Fibroblast of skin of right quadriceps (primary cell): Measurements from ENCODE around the gene PTPRN2.
"Not testable (repeated sequence)": the region's sequence is repeated elsewhere in the genome, so short reads cannot be mapped to it uniquely, and the experiment has no call there.

Experiments used
- DNase-seq: peaks from one replicate; pipeline ENCODE4 v3.0.0-alpha.2; 2013

Gene PTPRN2

DNA sequence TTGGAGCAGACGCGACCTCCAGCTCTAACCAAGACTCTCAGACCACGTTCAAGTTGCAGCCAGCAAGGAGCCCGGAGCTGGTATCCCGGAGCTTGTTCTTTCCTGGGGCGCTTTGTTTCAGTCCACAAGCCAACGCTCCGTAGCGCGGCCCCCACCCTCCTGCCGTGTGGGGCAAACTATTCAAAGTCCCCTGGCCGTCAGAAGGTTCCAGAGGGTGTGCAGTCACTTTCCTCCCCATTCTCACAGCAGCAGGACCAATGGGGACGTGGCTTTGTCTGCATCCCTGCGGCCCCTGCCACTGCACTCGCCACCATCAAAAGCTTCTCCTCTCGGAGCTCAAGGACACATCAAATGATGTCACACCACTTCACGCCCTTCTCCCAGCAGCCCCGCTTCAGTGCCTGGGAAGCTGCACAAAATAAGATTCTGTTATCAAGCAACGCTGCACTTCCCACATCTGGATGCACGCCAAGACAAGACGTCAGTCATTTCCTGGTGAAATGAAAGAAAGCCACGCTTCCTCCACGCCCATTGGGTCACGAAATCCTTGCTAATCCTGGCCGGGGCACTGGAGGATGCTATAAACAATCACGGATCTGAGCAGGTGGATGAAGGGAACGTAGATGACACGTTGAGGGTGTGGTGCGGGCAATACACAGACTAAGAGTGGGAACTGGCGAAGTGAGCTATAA is 348.2 kb downstream of the PTPRN2 start:
- DNase-seq, result no peak

DNA sequence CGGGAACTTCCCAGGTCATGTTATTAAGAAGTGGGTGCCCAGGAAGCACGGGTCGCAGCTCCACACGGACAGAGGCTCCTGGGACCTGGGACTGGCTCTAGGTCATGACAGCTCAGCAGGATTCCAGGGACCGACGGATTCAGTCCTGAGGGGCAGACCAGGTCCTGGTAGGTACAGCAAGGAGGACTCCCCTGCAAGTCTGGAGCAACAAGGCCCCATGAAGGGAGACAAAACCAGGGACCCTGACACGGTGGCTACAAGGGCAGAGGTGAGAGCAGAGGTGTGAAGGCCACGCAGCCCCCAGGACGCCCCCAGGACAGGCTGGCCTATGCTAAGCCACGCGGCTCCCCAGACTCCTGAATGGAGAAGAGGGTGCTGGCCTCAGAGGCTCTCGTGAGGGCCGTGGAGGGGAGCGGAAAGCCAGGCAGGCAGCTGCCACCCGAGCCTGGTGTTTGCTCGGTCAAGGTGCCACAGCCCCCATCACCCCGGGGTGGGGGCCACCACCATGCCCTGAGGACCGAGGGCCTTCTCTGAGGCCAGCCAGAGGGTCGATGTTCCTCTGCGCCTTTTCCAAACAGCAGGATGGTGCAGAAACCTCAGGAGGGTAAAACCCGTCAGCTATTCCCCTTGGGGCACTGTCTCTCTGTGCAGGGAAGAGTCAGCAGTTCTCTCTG is 348.9 kb downstream of the PTPRN2 start:
- no peak for DNase-seq

DNA sequence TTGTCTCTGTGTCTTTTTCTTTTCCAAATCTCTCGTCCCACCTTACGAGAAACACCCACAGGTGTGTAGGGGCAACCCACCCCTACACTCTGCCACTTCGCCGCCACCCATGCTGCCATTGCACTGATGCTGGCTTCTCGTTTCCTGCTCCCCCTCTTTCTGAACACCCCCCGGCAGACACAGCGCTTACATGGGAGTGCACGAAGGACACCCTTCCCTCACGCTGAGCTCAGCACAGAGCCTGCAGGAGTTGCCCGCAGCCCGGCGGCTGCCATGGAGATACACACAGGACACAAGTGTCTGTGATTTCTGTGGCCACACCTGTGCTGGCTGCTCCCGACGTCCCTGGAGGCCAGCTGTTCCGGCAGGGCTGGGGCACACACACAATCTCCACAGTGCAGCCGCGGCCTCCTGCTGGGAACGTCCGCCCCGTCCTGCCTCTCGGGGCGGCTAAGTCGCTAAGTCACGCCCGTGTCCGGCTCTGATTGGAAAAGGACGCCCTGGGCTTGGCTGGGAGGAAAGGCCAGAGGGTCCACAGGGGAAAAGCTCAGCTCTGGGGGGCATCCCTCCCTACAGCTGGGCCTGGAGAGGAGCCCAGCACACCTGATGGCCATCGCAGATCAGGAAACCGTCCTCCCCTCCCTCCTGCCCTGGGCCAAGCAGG is 349.8 kb downstream of the PTPRN2 start:
- DNase-seq, result no peak

DNA sequence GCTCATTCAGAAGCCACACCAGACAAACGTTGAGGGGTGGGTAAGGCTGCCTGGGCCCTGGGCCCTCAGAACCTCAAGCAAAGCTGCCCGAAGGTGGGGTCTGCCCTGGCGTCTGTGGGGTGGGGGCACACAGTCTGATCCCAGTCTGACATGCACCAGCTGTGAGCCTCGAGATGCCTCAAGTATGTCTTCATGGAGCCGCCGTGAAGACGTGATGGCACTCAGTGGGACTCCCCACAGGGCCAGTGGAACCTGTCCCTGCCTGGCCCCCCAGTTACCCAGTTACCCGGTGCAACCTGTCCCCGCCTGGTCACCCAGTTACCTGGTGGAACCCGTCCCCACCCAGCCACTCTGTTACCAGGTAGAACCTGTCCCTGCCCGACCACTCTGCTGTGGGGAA is 351.2 kb downstream of the PTPRN2 start:
- DNase-seq, result no peak

DNA sequence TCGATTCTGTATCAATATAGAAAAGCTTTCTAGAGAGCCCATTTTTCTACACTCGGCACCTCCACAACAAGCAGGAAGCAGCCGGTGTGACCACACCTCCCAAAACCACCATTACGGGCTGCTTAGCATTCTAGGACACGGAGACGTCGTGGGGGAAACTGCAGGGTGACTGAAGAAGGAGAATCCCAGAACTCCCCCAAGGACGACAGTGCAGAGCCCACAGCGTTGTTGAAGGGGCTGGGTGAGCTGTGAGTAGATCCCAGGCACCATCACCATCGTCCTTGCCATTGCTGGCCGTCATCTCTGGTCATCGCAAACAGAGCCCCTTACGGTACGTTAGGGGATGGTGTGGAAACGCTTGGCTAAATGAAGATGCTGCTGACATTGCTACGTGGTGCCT is 351.8 kb downstream of the PTPRN2 start:
- no peak for DNase-seq

DNA sequence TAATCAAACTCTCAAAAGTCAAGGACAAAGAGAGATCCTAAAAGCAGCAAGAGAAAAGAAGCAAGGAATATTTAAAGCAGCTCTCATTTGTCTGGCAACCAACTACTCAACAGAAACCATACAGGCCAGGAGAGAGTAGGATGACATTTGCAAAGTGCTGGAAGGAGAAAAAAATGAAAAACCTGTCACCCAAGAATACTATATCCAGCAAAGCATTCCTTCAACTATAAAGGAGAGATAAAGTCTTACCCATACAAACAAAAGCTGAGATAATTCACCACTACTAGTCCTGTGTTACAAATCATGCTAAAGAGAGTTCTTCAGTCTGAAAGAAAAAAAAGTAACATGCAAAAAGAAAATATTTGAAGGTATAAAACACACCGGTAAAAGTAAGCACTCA is 357.7 kb downstream of the PTPRN2 start:
- no peak for DNase-seq

DNA sequence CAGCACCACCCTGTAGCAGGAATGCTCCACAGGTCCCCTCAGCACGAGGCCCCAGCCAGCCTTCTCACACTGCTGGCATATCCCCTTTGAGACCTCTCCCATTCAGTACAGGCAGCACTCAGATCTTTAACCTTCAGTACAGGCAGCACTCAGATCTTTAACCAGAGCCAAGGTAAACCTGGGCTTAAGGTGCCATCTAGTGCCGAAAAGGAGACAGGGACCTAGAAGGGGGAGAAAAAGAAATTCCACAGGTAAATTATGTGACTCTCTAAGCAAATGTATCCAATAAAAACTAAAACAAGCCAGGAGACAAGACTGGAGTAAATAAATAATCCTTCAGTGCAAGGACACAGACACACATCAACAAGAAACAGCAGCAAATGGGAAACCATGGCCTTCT is 358.6 kb downstream of the PTPRN2 start:
- DNase-seq, result no peak

DNA sequence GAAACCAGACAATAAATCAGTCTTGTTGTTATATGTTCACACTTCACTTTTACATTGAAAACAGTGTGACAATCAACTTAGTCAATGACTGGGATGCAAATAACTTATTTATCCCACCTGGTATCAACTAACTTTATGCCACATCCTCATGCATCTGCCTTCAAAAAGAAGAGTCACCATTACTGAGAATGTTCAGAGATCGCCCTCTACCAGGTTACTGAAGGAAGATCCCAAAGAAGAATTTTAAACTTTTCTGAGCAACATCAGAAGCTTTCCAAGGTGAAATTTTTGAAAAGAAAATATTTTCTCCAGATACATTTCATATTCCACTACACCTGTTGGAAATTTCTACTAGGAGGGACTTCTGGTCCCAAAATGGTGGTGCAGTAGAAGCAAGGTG is 359.5 kb downstream of the PTPRN2 start:
- no peak for DNase-seq

DNA sequence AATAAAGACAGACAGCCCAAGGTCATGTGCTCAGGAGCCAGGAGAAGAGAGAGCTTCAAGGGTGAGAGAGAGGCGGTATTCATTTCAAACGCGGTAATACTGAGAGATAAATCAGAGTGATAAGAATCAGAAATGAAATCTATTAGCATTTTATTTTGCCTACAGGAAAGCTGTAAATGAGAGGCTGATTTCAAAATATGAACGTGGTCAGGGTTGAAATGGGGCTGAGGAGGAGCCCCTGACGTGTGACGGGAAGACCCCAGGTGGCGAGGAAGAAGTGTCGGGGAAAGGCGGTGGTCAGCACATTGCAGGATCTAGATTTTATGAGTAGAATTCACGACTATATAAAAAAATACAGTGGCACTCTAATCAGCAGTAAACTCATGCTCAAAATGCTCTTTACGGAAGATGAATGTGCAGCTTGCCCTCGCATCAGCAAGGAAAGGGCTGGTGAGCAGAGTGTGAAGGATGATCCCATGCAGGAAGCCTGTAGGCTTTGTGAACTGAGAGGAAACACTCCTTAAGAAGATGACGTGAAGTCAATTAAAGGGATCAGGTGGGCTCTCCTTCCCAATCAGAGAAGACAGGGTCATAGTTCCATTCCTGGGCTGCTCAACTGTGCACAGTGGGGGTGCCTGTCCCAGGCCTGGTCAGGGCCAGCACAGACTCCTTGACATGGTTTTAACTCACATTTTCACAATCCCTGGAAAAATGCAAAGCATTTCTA is 360.2 kb downstream of the PTPRN2 start:
- no peak for DNase-seq

DNA sequence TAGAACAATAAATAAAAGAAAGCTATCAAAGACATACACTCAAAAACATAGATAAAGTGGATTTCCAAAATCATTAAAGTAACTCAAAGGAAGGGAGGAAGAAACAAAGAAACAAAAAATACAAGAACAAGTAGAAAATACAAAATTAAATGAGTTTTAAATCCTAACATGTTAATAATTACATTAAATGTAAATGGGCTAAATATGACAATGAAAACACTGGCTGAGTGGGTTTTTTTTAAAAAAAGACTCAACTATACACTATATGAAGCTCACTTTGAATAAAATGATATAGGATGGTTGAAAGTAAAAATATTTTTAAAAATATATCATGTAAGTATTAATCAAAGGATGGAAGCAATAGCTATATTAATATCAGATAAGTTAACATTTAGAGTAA is 371.4 kb downstream of the PTPRN2 start:
- DNase-seq, result no peak

DNA sequence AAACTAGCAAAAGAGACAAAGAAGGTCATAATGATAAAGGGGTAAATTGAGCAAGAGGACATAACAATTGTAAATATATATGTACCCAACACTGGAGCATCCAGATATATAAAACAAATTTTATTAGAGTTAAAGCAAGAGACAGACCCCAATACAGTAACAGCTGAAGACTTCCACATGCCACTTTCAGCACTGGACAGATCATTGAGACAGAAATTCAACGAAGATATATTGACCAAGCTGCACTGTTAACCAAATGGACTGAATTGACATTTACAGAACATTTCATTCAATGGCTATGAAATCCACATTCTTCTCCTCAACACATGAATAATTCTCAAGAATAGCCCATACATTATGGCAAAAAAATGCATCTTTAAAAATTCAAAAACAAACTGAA is 378.2 kb downstream of the PTPRN2 start:
- no peak for DNase-seq

DNA sequence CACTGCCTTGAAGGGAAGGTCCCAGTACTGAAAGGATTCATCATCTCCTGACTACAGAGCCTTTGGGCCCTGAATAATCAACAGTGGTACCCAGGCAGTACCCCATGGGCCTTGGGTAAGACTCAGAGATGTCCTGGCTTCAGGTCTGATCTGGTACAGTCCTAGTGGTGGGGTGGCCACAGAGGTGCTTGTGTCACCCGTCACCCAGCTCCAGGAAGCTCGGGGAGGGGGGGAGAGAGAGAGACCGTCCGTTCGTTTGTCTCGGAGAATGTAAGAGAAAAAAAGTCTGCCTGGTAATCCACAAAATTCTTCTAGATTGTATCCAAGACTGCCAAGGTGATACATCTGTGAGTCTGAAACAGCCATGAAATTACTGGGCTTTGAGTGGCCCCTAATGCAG is 381.3 kb downstream of the PTPRN2 start:
- no peak for DNase-seq

DNA sequence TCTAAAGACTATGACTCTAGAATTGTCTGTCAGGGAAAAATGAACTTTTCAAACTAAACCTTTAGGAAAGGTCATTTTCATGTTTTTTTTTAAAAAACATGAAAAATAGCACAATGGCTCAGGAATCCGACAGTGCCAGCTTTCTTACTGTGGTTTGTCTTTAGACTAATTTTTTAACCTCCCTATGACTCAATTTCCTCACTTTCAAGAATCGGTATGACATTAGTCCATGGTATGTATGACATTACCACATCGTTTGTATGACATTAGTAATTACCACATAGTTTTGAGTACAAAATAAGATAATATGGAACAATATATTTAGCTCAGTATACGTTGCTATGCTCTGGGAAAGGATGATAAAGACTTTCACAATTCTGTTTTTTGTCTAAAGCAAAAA is 383.2 kb downstream of the PTPRN2 start:
- DNase-seq, result no peak

DNA sequence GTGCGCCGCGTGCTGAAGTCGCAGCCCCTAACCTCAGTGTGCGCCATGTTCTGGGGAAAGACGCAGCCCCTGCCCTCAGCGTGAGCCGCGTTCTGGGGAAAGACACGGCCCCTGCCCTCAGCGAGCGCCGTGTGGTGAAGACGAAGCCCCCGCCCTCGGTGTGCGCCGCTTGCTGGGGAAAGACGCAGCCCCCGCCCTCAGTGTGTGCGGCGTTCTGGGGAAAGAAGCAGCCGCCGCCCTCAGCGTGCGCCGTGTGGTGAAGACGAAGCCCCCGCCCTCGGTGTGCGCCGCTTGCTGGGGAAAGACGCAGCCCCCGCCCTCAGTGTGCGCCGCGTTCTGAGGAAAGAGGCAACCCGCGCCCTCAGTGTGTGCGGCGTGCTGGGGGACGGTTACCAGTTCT is 383.7 kb downstream of the PTPRN2 start:
- not testable (repeated sequence) for DNase-seq

DNA sequence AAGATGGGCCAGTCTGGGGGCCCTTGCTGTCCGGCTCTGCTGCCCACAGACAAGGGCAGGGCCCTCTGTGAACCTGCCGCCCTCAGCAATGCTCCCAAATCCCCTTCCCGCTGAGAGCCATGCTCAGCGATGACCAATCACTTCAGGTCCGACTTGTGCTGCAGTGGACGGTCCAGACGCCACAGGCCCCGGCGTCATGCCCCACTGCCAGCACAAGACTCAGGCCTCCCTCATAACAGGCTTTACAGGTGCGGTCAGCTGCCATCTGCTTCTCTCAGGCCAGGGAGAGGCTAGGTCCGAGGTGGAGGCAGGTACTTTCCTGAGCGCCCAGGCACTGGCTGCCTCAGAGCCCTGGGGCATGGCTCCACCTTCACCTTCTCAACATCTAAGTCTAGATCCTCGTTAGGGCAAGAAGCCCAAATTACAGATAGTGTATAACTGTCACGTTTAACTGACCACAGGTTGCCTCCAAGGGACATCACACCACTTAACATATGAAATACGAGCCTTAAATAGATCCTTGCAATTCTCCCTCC is 393.2 kb downstream of the PTPRN2 start:
- DNase-seq, result no peak

DNA sequence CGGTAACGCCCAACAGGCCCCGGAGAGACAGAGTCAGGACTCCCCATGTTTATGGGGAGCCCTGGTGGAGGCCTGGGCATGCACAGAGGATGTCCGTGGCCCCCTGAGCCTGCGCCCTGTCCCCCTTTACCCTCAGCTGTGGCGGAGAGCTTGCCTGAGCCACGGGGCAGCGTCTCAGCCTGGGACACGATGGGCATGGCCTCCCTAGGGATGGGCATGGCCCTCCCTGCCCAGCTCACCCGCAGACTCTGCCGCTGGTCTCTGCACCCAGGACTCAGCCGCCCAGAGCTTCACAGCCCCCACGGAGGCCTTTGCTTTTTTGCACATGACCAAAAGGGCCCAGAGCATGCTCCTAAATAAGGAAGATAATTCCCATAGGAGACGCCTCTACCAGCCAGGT is 394.2 kb downstream of the PTPRN2 start:
- no peak for DNase-seq

DNA sequence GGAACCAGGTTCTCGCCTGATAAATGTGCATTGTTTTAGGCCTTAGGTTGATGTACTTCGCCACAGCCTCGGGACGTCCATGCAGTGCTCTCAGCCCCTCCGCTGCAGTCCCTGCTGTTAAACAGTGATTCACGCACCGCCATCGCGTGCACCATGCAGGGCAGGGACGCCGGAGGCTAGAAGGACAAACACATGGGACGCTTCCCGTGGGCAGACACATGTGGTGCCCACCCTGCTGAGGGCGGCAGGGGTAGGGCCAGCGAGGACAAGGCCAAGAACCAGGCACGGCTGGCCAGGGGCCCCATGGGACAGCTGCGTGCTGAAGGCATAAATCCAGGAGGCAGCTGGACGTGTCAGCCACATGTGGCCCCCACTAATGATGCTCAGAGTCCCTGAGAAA is 394.7 kb downstream of the PTPRN2 start:
- DNase-seq, result no peak

DNA sequence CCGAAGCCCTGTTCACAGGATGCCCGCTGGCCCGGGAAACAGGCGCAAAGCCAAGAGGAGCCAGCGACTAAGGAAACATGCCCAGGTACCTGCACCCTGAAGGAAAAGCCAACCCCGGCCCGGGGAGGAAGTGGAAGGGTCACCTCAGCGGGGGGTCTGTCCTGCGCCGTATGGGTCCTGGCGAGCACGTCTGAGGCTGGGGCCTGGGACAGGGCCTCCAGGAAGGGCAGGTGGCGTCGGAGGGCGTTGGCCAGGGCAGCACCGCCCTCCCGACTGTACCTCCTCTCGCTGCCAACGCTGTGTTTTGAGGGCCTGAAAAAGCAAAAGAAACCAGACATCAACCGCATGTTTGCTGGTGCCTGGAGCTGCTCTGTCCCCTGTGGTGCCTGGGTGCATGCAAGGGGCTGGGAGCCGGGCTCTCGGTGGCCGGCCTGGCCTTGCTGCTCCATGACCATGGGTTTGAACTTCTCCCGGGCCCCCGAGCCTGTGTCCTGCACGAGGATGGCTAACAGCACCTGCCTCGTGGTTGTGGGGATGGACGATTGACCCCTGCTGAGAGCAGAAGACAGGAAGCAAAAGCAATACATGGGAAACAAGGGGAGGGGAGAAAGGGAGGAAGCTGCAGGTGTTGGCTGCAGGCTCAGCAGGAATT is 395.3 kb downstream of the PTPRN2 start:
- DNase-seq, result no peak

DNA sequence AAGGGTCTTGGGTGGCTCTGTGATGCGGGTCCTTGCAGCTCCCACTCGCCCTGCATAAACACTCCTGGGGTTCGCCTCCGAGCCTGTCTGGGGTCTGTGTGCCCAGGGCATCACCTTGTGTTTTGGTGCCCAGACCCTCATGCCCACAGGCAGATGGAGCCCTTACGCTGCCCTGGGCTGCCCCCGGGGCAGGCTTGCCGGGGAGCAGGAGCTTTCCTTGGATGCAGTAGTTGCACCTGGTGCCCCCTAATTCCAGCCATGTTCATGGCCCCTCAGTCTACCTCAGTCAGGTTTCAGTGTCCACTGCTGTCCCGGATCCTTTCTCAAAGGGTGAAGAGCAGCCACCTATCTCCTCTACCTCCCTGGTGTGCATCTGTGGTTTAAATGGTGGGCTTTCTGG is 396.0 kb downstream of the PTPRN2 start:
- no peak for DNase-seq

DNA sequence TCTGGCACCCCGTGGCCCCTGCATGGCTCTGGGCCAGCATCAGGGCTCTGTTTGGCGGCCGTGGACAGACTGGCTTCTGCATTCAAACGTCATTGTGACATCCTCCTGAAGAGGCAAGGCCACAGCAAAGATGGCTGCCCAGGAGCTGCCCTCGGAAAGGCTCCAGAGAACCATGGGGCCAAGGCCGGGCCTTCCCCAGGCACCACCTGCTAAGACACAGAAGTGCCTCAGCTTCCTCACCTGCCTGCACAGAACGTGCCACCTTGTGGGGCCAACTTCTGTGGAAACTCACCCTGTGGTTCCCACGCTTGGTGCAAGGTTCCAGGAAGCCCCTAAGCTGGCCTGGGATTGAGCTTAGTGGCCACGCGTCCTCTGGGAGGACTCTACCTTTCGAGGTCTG is 396.9 kb downstream of the PTPRN2 start:
- DNase-seq, result no peak

DNA sequence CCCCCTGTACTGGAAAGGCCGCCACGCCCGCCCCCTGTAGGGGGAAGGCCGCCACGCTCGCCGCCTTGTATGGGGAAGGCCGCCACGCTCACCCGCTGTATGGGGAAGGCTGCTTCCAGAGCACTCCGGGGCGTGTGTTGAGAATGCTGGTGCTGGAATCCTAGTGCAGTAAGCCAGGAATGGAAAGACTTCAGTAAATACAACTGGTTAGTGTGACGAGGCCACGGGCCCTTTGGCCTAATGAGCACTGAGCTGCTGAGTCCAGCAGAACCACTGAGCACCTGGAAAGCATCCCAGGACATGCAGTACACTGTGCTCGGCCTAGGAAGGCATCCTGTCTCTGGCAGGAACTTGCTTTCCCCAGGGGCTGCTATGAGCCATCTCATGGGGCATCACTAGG is 398.9 kb downstream of the PTPRN2 start:
- DNase-seq, result no peak

DNA sequence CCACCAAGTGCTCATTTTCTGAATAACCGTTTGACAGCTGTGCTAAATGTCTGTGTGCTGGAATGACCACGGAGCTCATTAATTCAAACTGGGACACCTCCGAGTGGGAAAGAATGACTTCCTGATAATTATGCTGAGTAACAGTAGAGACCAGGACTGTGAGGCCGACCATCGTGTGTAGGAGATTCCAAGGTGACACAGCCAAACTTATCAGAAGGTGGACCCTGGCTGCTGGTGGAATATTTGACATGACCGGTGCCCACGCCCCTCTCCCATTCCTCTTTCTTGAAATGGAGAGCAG is 400.0 kb downstream of the PTPRN2 start:
- DNase-seq, result no peak
